ENCODE results near the gene DACT3. TPM values are rescaled to one million over a fixed set of nuclear protein-coding genes. Genes with fewer than 3 reads are reported as not detected.

The DACT3 gene
- total and polyA plus RNA-seq, 2 of the 4 experiments (the other 2 are of a cell fraction): 1.6 to 4.9 TPM

DNA sequence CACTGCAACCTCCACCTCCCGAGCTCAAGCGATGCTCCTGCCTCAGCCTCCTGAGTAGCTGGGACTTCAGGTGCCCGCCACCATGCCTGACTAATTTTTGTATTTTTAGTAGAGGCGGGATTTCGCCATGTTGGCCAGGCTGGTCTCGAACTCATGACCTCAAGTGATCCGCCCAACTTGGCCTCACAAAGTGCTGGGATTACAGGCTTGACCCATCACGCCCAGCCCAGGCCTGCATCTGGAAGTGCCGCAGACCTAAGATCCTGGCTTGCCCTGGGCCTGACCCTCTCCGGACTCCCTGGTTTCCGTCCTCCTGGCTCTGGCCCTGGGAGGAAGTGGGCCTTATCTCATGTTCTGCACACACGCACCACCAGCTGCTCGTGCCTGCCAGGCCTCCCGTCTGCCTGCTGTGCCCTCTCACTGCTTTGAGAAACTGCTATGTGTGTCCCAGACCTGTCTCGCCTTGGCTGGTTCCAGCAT is 31.4 kb downstream of the DACT3 start:
- Histone ChIP-seq H2BK15ac (ENCODE audit: low read depth, low read length) (no peak overlapping the region; the same call in 2 of the 3 replicates), H3K14ac (replicated peaks; ENCODE audit: low read depth, low read length) (no peak overlapping the region), H3K79me1 (ENCODE audit: low read depth in 1 of 2, low read length in 2 of 2) (peaks cover 0 to 3% of the 10 kb centered on the region in 2 experiments; a peak in 1 of 4 replicates), H3K36me3 (ENCODE audit: control insufficient read depth, insufficient read depth, low read length) (no peaks in the 10 kb centered on the region), H2BK20ac (ENCODE audit: low read depth, low read length) (no peak overlapping the region), H2AK9ac (replicated peaks; ENCODE audit: low read depth, low read length, poor library complexity) (peak overlapping the region; percentile 28), H2BK5ac (ENCODE audit: low read depth, low read length, poor library complexity, severe bottlenecking) (no peak overlapping the region), H2BK120ac (ENCODE audit: low read depth, low read length) (peak overlapping the region; percentile 23; the same call in 1 of the 2 replicates), H3K56ac (ENCODE audit: extremely low read depth, insufficient read depth, low read length) (no peak overlapping the region), H3K27me3 (ENCODE audit: control insufficient read depth, insufficient read depth, low read length) (no peaks in the 10 kb centered on the region), H3K4ac (ENCODE audit: low read depth, low read length) (no peak overlapping the region), H2AFZ (replicated peaks; ENCODE audit: low read length, poor library complexity) (peak overlapping the region; percentile 61), H3K9me1 (ENCODE audit: insufficient read depth, low read length) (peaks cover 14% of the 10 kb centered on the region), H3K4me1 (ENCODE audit: control insufficient read depth, insufficient read depth, low read length) (peaks cover 25% of the 10 kb centered on the region), H3K23ac (ENCODE audit: low read depth, low read length) (no peak overlapping the region), H3K4me3 (ENCODE audit: insufficient read depth, low read depth, low read length) (no peak overlapping the region), H2AK5ac (ENCODE audit: low read depth, low read length) (peak overlapping the region; percentile 83; the same call in 1 of the 2 replicates), H3K18ac (ENCODE audit: low read depth, low read length) (no peak overlapping the region), H4K5ac (ENCODE audit: low read depth, low read length) (no peak overlapping the region), H3K27ac (ENCODE audit: insufficient read depth, low read length) (no peak overlapping the region), H3K9ac (ENCODE audit: low read depth, low read length) (no peak overlapping the region), H4K20me1 (ENCODE audit: insufficient read depth, low read length) (no peaks in the 10 kb centered on the region), H3K9me3 (ENCODE audit: control insufficient read depth, insufficient read depth, low read length) (no peaks in the 10 kb centered on the region), H3K4me2 (ENCODE audit: low read depth, low read length) (no peak overlapping the region), H4K91ac (ENCODE audit: insufficient read depth, low read depth, low read length) (no peak overlapping the region), H4K8ac (ENCODE audit: low read depth in 2 of 2, low read length in 2 of 2) (no peak overlapping the region)
- in situ Hi-C loops (cut with MboI; ENCODE audit: low sequenced_read_pairs) (no loop called here), dilution Hi-C loops (cut with HindIII; ENCODE audit: low sequenced_read_pairs, unreplicated experiment) (no loop called here), intact Hi-C loops (cut with micrococcal nuclease) (no loop called here)
- ChIA-PET CTCF (interaction anchor here (1.1 kb wide), 1 partner anchor 16 kb away, joined by 3 read pairs; no protein-coding TSS in a partner anchor), POLR2A (ENCODE audit: unreplicated experiment) (no interaction called here)
- 84% methylated on average over 9 of the region's 15 CpGs; no CpG with 5 or more reads in 1 of the 2 experiments for WGBS, 2 experiments (ENCODE audit: extremely low coverage in 2 of 2, insufficient read length in 1 of 2)
- no peak for DNase-seq
- ATAC-seq (ENCODE audit: low read depth): no peak
- TF ChIP-seq, protein P1, sequence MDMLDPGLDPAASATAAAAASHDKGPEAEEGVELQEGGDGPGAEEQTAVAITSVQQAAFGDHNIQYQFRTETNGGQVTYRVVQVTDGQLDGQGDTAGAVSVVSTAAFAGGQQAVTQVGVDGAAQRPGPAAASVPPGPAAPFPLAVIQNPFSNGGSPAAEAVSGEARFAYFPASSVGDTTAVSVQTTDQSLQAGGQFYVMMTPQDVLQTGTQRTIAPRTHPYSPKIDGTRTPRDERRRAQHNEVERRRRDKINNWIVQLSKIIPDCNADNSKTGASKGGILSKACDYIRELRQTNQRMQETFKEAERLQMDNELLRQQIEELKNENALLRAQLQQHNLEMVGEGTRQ (IDR thresholded peaks at IDR 0.05; ENCODE audit: low read depth, low read length): no peak
- TF ChIP-seq FOS (IDR thresholded peaks at IDR 0.05; ENCODE audit: low read depth, low read length) (no peak), SMC3 (IDR thresholded peaks at IDR 0.05; ENCODE audit: low read depth, low read length) (no peak), CEBPB (IDR thresholded peaks at IDR 0.05; ENCODE audit: low read depth, low read length) (no peak), MAFK (IDR thresholded peaks at IDR 0.05; ENCODE audit: low read depth, low read length) (no peak), MAZ (IDR thresholded peaks at IDR 0.05; ENCODE audit: borderline replicate concordance, low read depth, low read length) (no peak), BHLHE40 (IDR thresholded peaks at IDR 0.05; ENCODE audit: low read depth, low read length) (no peak), POLR2A (IDR thresholded peaks at IDR 0.05; ENCODE audit: low read depth, low read length) (no peak), RAD21 (IDR thresholded peaks at IDR 0.05; ENCODE audit: low read length) (no peak), RCOR1 (IDR thresholded peaks at IDR 0.05; ENCODE audit: insufficient replicate concordance, low read length) (no peak), NFE2L2 (IDR thresholded peaks at IDR 0.05; ENCODE audit: low read depth, low read length) (no peak), RFX5 (IDR thresholded peaks at IDR 0.05; ENCODE audit: low read depth, low read length) (no peak), CHD1 (IDR thresholded peaks at IDR 0.05; ENCODE audit: low read depth, low read length) (no peak)
- TF ChIP-seq, protein P2, sequence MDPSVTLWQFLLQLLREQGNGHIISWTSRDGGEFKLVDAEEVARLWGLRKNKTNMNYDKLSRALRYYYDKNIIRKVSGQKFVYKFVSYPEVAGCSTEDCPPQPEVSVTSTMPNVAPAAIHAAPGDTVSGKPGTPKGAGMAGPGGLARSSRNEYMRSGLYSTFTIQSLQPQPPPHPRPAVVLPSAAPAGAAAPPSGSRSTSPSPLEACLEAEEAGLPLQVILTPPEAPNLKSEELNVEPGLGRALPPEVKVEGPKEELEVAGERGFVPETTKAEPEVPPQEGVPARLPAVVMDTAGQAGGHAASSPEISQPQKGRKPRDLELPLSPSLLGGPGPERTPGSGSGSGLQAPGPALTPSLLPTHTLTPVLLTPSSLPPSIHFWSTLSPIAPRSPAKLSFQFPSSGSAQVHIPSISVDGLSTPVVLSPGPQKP (IDR thresholded peaks at IDR 0.05; ENCODE audit: borderline replicate concordance, low read depth, low read length): no peak
- no TSS peak for BruUV-seq (replicated peaks)
